ENCODE results near the gene ANO10. TPM values are rescaled to one million over a fixed set of nuclear protein-coding genes. Genes with fewer than 3 reads are reported as not detected.

ANO10 gene
- total RNA-seq, 1 experiment from 2014 or later: 9.7 TPM

DNA sequence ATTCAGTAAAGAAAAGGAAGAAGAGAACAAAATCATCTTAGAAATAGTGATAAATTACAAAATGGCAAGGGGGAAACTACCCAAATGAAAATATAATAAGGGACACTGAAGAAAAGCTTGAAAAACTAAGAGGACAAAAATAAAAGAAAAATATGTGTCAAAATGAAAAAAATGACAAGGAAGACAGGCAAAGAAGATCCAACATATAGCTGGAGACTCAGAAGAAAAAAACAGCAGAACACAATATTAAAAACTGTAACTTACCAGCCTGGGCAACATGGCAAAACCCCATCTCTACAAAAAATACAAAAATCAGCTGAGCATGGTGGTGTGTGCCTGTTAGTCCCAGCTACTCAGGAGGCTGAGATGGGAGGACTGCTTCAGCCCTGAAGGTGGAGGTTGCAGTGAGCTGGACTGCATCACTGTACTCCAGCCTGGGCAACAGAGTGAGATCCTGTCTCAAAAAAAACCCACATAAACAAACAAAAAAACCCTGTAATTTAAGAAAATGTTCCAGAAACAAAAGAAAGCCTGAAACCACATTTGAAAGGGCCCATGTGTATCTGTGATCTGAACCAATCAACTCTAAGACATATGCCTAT is 93.2 kb downstream of the ANO10 start:
- BruUV-seq (replicated peaks): no TSS peak
- H3K4me1 ChIP-seq (ENCODE audit: insufficient read depth, low read length, poor library complexity, severe bottlenecking): no peaks in the 10 kb centered on the region
- no peak for TF ChIP-seq EZH2 (IDR thresholded peaks at IDR 0.05; ENCODE audit: borderline replicate concordance, low read depth, low read length, poor library complexity, severe bottlenecking)
- TF ChIP-seq, protein P1, sequence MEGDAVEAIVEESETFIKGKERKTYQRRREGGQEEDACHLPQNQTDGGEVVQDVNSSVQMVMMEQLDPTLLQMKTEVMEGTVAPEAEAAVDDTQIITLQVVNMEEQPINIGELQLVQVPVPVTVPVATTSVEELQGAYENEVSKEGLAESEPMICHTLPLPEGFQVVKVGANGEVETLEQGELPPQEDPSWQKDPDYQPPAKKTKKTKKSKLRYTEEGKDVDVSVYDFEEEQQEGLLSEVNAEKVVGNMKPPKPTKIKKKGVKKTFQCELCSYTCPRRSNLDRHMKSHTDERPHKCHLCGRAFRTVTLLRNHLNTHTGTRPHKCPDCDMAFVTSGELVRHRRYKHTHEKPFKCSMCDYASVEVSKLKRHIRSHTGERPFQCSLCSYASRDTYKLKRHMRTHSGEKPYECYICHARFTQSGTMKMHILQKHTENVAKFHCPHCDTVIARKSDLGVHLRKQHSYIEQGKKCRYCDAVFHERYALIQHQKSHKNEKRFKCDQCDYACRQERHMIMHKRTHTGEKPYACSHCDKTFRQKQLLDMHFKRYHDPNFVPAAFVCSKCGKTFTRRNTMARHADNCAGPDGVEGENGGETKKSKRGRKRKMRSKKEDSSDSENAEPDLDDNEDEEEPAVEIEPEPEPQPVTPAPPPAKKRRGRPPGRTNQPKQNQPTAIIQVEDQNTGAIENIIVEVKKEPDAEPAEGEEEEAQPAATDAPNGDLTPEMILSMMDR (conservative IDR thresholded peaks at IDR 0.05; ENCODE audit: low read depth, low read length): no peak
- no peaks in the 10 kb centered on the region for H3K36me3 ChIP-seq (ENCODE audit: insufficient read depth, low read length, poor library complexity, severe bottlenecking)
- intact Hi-C loops (cut with micrococcal nuclease; ENCODE audit: unreplicated experiment): no loop called here
- H3K4me3 ChIP-seq (ENCODE audit: low read depth, low read length, poor library complexity, severe bottlenecking): no peak overlapping the region
- CTCF ChIA-PET: no interaction called here
- DNase-seq (ENCODE audit: low spot score): no peak
- no peaks in the 10 kb centered on the region for H3K27me3 ChIP-seq (replicated peaks; ENCODE audit: insufficient read depth, low read depth, low read length, poor library complexity)
- POLR2A ChIA-PET (ENCODE audit: low non-redundant PET): no interaction called here
- H3K9me3 ChIP-seq (ENCODE audit: low read depth, low read length, poor library complexity, severe bottlenecking): no peaks in the 10 kb centered on the region
- H3K27ac ChIP-seq (ENCODE audit: low read depth, low read length, poor library complexity, severe bottlenecking): no peak overlapping the region

DNA sequence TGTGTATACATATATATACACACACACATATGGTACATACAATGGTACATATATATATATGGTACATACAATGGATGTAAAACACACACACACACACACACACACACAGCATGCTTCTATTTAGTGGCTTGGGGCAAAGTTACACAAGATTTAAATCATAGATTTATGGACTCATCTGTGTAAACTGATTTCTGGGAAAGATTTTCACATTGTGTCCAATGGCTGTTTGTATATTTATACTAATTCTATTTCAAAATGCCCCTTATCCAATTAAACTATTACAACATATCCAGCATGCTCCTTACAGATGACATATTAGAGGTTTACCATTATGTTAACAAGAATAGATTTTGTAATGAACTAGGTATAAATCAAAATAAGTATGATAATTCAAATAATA is 94.9 kb downstream of the ANO10 start:
- intact Hi-C loops (cut with micrococcal nuclease; ENCODE audit: unreplicated experiment): no loop called here
- H3K9me3 ChIP-seq (ENCODE audit: low read depth, low read length, poor library complexity, severe bottlenecking): no peaks in the 10 kb centered on the region
- H3K4me3 ChIP-seq (ENCODE audit: low read depth, low read length, poor library complexity, severe bottlenecking): no peak overlapping the region
- H3K4me1 ChIP-seq (ENCODE audit: insufficient read depth, low read length, poor library complexity, severe bottlenecking): no peaks in the 10 kb centered on the region
- BruUV-seq (replicated peaks): no TSS peak
- ChIA-PET CTCF (no interaction called here), POLR2A (ENCODE audit: low non-redundant PET) (no interaction called here)
- no peak for DNase-seq (ENCODE audit: low spot score)
- no peaks in the 10 kb centered on the region for H3K36me3 ChIP-seq (ENCODE audit: insufficient read depth, low read length, poor library complexity, severe bottlenecking)
- no peaks in the 10 kb centered on the region for H3K27me3 ChIP-seq (replicated peaks; ENCODE audit: insufficient read depth, low read depth, low read length, poor library complexity)
- H3K27ac ChIP-seq (ENCODE audit: low read depth, low read length, poor library complexity, severe bottlenecking): no peak overlapping the region
- no peak for TF ChIP-seq EZH2 (IDR thresholded peaks at IDR 0.05; ENCODE audit: borderline replicate concordance, low read depth, low read length, poor library complexity, severe bottlenecking)
- TF ChIP-seq, protein P1 (conservative IDR thresholded peaks at IDR 0.05; ENCODE audit: low read depth, low read length): no peak

DNA sequence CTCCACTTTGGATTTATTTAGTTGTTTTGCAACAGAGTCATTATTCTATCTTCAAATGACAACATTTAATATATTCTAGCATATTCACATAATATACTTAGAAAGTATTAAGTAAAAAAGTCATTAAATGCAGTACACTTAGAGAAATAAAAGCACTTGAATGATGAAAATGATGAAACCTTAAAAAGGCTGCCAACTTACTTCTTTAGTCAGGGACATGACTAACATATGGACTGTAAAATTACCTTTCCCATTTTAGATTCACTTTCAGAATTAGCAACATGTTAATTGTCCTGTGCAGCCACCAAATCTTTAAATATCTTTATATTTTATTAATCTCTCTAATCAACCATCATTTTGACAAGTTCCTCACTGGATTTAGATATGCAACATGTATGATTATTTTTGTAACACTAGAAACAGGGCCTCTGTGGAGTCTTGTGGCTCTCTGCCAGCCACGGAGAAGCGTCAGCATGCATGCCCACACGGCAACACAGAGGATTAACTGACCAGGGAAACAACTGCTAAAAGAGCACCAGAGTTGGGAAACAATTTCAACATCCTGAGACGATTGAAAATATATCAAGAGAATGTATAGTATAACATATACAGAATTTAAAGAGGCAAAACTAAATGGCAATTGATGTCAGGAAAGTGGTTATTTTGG is 95.7 kb downstream of the ANO10 start:
- Histone ChIP-seq H3K9me3 (ENCODE audit: low read depth, low read length, poor library complexity, severe bottlenecking) (no peaks in the 10 kb centered on the region), H3K27me3 (replicated peaks; ENCODE audit: insufficient read depth, low read depth, low read length, poor library complexity) (no peaks in the 10 kb centered on the region), H3K36me3 (ENCODE audit: insufficient read depth, low read length, poor library complexity, severe bottlenecking) (no peaks in the 10 kb centered on the region), H3K4me1 (ENCODE audit: insufficient read depth, low read length, poor library complexity, severe bottlenecking) (no peaks in the 10 kb centered on the region), H3K27ac (ENCODE audit: low read depth, low read length, poor library complexity, severe bottlenecking) (no peak overlapping the region), H3K4me3 (ENCODE audit: low read depth, low read length, poor library complexity, severe bottlenecking) (no peak overlapping the region)
- no TSS peak for BruUV-seq (replicated peaks)
- intact Hi-C loops (cut with micrococcal nuclease; ENCODE audit: unreplicated experiment): no loop called here
- ChIA-PET POLR2A (ENCODE audit: low non-redundant PET) (no interaction called here), CTCF (no interaction called here)
- peak; percentile 7 for DNase-seq (ENCODE audit: low spot score)
- no peak for TF ChIP-seq EZH2 (IDR thresholded peaks at IDR 0.05; ENCODE audit: borderline replicate concordance, low read depth, low read length, poor library complexity, severe bottlenecking)
- TF ChIP-seq, protein P1 (conservative IDR thresholded peaks at IDR 0.05; ENCODE audit: low read depth, low read length): no peak
